Fibroblast of villous mesenchyme (primary cell): ENCODE data around the gene RGMA. TPM values are rescaled to one million over a fixed set of nuclear protein-coding genes. Genes with fewer than 3 reads are reported as not detected.
A peak's percentile ranks its signal among the peaks of the same experiment; 100 is the strongest.
"Not testable (repeated sequence)": the region's sequence is repeated elsewhere in the genome, so short reads cannot be mapped to it uniquely, and the experiment has no call there.

Experiments used
- DNase-seq: peaks from one replicate; pipeline ENCODE4 v3.0.0-alpha.2; 2010; ENCODE audit warnings: low read depth
- H3K4me3 ChIP-seq: 2 replicates; pipeline ENCODE4 v1.5.1; 2011; ENCODE audit warnings: low read depth, mild to moderate bottlenecking, low read length
- total RNA-seq: library from RNA; depleted of rRNA; stranded (reverse); fragments of >200 nt; gene quantifications from 2 replicates; pipeline ENCODE4 v1.2.3, GENCODE V29; 2012
- TF ChIP-seq, protein P1 (sequence below): IDR thresholded peaks from 2 replicates; pipeline ENCODE4 v1.5.1; 2012; ENCODE audit warnings: low read depth, mild to moderate bottlenecking, low read length; ENCODE audit not compliant: insufficient read depth

Gene RGMA
- total RNA-seq, 1 donor, result not detected

DNA sequence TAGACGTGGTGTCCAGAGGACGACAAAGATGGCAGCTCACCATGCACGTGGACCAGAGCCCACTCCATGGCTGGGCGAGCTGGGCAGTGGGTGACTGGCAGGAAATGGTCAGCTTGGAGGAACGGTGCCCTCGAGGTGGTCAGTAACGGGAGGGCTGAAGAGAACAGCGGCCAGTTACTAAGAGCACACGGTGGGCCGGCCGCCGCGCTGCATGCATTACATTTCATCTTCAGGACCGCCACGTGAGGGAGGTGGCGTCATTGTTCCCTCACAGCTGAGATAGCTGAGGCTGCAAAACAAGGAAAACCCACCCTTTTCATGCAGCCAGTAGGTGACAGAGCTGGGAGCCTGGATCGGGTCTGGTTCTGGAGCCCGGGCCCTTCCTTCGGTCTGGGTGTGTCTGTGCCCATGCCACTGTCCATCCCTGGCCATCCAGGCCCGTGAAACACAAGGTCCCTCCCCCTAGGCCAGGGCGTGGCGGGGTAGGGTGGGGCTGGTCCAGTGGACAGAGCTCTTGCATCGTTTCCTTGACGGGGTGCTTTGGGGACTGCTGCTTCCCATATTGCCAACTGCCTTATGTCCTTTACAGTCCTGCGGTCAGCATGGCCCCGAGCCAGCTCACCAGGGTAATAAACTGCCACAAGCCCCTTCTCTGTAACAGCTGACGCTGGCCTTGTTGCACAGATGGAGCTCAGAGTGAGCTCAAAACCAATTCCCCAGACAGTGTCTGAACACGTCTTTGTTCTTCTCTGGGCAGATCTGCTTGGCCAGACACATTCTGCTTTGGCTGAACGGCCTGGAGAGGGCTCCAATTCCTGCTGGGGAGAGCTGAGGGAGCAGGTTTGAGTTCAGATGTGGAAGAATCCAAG, 51.8 kb downstream of the RGMA start:
- no peak overlapping the region for H3K4me3 ChIP-seq
- peak; percentile 68 for DNase-seq
- TF ChIP-seq, protein P1, sequence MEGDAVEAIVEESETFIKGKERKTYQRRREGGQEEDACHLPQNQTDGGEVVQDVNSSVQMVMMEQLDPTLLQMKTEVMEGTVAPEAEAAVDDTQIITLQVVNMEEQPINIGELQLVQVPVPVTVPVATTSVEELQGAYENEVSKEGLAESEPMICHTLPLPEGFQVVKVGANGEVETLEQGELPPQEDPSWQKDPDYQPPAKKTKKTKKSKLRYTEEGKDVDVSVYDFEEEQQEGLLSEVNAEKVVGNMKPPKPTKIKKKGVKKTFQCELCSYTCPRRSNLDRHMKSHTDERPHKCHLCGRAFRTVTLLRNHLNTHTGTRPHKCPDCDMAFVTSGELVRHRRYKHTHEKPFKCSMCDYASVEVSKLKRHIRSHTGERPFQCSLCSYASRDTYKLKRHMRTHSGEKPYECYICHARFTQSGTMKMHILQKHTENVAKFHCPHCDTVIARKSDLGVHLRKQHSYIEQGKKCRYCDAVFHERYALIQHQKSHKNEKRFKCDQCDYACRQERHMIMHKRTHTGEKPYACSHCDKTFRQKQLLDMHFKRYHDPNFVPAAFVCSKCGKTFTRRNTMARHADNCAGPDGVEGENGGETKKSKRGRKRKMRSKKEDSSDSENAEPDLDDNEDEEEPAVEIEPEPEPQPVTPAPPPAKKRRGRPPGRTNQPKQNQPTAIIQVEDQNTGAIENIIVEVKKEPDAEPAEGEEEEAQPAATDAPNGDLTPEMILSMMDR, result no peak

DNA sequence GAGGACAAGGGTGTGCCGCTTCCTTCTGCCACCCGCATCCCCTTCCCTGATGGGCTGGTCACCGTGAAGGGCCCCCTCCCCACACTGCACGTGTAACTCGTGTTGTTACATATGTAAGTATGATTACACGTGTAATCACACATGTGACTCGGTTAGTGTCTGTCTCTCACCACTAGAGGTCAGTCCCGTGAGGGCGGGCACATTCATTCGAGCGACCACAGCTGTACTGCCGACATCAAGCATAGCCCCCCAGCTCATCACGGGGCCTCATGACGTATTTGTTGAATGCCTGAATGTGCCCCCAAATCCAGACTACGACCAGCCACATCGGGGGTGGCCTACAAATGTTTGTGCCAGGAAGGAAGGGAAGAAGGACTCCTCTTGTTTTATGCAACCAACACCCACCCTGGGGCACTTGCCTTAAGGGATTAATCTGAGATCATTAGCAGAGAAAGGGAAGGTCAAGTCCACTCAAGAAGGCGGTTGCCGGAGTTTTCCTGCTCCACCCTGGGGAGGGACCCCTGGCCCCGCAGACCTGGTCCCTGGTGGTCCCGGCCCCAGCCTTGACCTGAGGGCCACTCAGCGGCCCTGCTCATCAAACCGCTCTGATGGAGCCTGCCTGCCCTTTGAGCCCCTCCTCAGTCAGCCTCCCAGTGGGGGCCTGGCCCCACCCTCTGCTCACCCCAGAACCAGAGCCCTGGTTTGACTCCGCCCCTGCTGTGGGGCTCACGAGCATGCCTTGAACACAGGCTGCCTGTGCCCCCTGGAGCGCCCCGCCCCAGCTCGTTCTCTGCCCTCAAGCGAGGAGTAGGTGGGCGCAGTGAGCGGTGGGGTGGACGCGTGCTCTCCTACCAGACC, 52.8 kb downstream of the RGMA start:
- H3K4me3 ChIP-seq, result no peak overlapping the region
- DNase-seq, result peak; percentile 34
- TF ChIP-seq, protein P1, result peak; percentile 38

DNA sequence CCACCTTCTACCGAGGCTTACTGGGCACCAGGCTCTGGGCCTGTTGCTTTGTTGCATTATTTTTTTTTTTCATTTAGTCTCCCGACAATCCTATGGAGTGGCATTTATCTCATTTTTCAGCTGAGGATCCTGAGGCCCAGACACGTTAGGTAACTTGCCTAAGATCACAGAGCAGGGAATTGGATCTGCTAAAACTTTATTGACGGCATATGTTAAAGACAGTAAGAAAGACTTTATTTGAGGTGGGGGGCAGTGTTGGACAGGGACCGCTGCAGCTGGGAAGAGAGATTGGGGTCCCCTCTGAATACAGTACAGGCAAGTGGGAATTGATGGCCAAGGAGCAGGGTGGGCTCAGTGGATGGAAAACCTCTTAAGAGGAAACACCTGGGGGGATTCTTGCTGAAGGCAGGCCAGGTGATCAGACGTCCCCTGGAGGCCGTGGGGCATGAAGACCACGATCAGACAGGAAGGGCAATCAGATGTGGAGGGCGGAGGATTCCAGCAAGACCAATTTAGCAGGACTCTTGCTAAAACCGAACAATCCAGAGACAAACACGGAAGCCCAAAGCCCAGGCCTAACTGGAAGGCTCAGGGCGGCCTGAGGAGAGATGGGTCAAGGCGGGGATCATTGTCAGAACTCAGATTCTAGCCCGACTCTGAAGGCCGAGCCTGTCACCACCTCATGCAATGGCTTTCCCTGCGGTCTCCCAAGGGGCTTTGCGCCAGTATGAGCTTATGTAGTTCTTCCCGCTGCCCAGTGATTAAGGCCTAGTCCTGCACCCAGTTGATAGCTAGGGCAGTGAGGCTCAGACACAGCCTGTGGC, 53.7 kb downstream of the RGMA start:
- DNase-seq, result no peak
- TF ChIP-seq, protein P1, result no peak

DNA sequence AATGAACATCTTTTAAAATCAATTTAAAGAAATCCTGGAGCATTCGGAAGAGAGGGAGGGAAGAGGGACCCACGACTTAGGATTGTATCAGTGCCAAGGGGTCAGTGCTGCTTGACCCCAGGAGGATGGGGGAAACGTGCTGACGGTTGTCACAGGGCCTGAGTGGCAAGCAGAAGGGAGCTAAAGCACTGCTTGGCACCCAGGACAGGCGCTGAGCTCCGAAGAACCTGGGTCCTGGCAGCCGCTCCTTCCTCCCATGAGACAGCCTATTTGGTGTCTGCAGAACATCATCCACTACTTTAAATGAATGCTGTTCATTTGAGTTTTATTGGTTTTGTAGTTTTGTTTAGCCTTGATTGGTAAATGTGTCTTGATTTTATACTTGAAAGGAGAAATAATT, 54.5 kb downstream of the RGMA start:
- H3K4me3 ChIP-seq, result no peak overlapping the region
- TF ChIP-seq, protein P1, result no peak
- no peak for DNase-seq

More for the DNA sequence above, 53.7 kb downstream of the RGMA start:
- no peak overlapping the region for H3K4me3 ChIP-seq

DNA sequence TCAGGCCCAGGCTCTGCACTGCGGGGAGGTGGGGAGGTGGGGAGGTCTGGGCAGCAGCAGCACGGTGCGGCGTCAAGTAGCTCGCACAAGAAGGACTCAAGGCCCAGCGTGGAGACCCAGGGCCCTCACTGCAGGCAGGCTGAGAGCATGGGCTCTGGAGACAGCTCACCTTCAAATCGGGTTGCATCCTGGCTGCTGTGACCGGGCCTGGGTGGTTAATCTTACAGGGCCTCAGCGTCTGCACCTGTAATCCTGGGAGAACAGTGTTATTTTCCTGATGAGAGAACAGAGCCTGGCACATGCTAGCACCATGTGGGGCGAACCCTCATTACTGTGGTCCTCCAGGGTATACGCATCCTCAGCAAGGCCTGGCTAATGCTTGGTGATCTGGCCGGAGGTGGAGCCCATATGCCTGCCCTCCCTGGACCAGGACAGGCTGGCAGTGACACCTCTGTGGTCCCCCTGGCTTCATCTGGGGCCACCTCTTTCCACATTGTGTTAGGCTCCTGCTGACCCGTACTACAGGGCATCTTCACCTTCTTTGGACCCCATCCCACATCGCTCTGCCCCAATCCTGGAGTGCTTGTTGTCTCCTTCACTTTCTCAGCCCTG, 55.5 kb downstream of the RGMA start:
- H3K4me3 ChIP-seq, result no peak overlapping the region
- DNase-seq, result no peak
- TF ChIP-seq, protein P1, result no peak

DNA sequence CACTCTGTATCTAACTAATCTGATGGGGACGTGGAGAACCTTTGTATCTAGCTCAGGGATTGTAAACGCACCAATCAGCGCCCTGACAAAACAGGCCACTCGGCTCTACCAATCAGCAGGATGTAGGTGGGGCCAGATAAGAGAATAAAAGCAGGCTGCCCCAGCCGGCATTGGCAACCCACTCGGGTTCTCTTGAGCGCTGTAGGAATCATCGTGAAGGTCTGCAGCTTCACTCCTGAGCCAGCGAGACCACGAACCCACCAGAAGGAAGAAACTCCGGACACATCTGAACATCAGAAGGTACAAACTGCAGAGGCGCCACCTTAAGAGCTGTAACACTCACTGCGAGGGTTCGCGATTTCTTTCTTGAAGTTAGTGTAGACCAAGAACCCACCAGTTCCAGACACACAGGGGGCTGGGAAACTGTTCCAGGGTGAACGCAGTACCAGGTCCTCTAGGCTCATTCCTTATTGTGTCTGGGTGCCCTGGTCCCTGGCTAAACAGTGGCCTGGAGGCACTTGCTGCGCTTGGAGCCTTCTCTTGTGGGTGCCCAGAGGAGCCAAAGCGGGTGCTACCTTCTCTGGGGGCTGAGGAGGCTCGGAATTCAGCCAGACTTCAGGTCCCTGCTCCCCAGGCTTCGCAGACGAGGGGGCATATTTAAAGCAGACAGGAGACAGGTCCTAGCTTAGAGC, 56.4 kb downstream of the RGMA start:
- H3K4me3 ChIP-seq, DNase-seq: not testable (repeated sequence)

DNA sequence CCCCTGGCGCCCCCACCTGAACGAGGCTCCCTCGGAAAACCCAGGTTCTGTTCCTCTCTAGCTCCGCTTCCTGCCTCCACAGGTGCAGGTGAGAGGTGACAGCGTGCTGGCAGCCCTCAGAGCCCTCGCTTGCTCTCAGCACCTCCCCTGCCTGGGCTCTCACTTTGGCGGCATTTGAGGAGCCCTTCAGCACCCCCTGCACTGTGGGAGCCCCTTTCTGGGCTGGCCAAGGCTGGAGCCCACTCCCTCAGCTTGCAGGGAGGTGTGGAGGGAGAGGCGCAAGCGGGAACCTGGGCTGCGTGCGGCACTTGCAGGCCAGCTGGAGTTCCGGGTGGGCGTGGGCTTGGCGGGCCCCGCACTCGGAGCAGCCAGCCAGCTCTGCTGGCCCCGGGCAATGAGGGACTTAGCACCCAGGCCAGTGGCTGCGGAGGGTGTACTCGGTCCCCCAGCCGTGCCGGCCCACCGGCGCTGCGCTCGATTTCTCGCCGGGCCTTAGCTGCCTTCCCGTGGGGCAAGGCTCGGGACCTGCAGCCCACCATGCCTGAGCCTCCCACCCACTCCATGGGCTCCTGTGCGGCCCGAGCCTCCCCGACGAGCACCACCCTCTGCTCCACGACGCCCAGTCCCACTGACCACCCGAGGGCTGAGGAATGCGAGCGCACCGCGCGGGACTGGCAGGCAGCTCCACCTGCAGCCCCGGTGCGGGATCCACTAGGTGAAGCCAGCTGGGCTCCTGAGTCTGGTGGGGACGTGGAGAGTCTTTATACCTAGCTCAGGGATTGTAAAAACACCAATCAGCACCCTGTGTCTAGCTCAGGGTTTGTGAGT, 57.2 kb downstream of the RGMA start:
- not testable (repeated sequence) for DNase-seq, H3K4me3 ChIP-seq
